Ishikawa (cell line): ENCODE measurements around the gene PARVB.

ENCODE experiments used
- CREB1 ChIP-seq: IDR thresholded peaks from 2 replicates; pipeline ENCODE4 v1.6.1; 2012; ENCODE audit warnings: low read depth
- EGR1 ChIP-seq: IDR thresholded peaks from 2 replicates; pipeline ENCODE4 v1.6.1; 2012
- EP300 ChIP-seq: IDR thresholded peaks from 2 replicates; pipeline ENCODE4 v1.6.1; 2012; ENCODE audit warnings: borderline replicate concordance
- FOXM1 ChIP-seq: IDR thresholded peaks from 2 replicates; pipeline ENCODE4 v1.6.1; 2012; ENCODE audit warnings: low read depth, borderline replicate concordance
- MAX ChIP-seq: IDR thresholded peaks from 2 replicates; pipeline ENCODE4 v1.6.1; 2012
- TCF12 ChIP-seq: IDR thresholded peaks from 2 replicates; pipeline ENCODE4 v1.6.1; 2012; ENCODE audit warnings: low read depth
- TEAD4 ChIP-seq: IDR thresholded peaks from 2 replicates; pipeline ENCODE4 v1.6.1; 2012
- YY1 ChIP-seq: IDR thresholded peaks from 2 replicates; pipeline ENCODE4 v1.6.1; 2012; ENCODE audit warnings: low read depth
- ZBTB7A ChIP-seq: IDR thresholded peaks from 2 replicates; pipeline ENCODE4 v1.6.1; 2012; ENCODE audit warnings: low read depth
- TF ChIP-seq, protein P1 (sequence below): IDR thresholded peaks from 2 replicates; pipeline ENCODE4 v1.6.1; 2012; ENCODE audit warnings: low read depth, mild to moderate bottlenecking

DNA sequence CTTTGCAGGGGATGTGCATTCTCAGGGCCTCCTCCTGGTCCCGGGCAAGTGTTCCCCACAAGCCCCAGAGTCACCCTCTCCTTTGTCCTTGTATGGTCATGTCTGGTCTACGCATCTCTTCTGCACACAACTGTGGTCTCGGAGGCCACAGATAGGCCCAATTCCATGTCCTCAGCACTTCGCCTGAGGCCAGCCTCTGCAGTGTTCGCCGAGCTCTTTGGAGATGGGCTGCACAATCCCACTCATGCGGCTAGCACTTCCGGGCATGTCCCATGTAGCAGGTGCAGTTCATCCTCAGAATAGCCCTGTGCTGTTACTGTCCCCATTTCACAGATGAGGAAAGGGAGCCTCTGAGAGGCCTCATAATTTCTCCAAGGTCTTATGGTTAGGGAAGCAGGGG, 164.2 kb downstream of the PARVB start:
- TF ChIP-seq EP300 (no peak), TCF12 (no peak), CREB1 (no peak), TEAD4 (no peak), EGR1 (no peak), YY1 (no peak), ZBTB7A (no peak), MAX (no peak), FOXM1 (no peak)
- TF ChIP-seq, protein P1, sequence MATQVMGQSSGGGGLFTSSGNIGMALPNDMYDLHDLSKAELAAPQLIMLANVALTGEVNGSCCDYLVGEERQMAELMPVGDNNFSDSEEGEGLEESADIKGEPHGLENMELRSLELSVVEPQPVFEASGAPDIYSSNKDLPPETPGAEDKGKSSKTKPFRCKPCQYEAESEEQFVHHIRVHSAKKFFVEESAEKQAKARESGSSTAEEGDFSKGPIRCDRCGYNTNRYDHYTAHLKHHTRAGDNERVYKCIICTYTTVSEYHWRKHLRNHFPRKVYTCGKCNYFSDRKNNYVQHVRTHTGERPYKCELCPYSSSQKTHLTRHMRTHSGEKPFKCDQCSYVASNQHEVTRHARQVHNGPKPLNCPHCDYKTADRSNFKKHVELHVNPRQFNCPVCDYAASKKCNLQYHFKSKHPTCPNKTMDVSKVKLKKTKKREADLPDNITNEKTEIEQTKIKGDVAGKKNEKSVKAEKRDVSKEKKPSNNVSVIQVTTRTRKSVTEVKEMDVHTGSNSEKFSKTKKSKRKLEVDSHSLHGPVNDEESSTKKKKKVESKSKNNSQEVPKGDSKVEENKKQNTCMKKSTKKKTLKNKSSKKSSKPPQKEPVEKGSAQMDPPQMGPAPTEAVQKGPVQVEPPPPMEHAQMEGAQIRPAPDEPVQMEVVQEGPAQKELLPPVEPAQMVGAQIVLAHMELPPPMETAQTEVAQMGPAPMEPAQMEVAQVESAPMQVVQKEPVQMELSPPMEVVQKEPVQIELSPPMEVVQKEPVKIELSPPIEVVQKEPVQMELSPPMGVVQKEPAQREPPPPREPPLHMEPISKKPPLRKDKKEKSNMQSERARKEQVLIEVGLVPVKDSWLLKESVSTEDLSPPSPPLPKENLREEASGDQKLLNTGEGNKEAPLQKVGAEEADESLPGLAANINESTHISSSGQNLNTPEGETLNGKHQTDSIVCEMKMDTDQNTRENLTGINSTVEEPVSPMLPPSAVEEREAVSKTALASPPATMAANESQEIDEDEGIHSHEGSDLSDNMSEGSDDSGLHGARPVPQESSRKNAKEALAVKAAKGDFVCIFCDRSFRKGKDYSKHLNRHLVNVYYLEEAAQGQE = no peak
